ENCODE results near the gene ZGRF1. TPM values are rescaled to one million over a fixed set of nuclear protein-coding genes. Genes with fewer than 3 reads are reported as not detected.
"Not testable (repeated sequence)": the region's sequence is repeated elsewhere in the genome, so short reads cannot be mapped to it uniquely, and the experiment has no call there.

Gene ZGRF1
- total RNA-seq, 1 donor = 15.1 TPM

DNA sequence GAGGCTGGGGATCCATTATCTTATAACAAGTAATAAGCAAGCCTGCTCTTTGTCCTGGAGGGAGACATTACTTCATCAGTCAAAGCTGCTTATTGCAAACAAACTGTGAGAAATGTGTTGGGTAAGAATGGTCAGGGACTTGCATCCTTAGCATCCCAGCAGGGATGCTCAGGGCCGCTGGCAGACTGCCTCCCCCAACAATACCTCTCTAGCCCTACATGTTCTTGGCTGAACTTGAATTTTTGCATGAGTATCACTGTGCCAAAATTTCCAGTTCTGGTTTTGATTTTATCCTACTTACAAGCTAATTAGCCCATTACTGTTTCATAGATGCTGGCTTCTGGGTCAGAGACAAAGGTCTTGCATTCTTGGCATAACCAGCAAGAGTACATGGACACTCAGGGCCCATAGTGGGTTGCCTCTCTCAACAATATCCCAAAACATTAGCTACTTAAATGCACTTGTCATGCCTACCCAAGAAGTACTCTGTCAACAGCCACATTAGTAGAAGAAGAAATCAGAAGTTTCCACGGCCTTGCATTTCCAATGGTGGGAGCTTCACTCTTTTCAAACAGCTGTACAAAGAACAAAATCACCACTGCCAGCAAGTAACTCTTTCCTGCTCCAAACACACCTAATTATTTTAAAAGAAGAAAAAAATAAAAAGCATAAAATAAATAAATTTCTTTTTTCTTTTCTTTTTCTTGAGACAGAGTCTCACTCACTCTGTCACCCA, 78.9 kb downstream of the ZGRF1 start:
- DNase-seq (ENCODE audit: low read depth) = no peak
- TF ChIP-seq, protein P1, sequence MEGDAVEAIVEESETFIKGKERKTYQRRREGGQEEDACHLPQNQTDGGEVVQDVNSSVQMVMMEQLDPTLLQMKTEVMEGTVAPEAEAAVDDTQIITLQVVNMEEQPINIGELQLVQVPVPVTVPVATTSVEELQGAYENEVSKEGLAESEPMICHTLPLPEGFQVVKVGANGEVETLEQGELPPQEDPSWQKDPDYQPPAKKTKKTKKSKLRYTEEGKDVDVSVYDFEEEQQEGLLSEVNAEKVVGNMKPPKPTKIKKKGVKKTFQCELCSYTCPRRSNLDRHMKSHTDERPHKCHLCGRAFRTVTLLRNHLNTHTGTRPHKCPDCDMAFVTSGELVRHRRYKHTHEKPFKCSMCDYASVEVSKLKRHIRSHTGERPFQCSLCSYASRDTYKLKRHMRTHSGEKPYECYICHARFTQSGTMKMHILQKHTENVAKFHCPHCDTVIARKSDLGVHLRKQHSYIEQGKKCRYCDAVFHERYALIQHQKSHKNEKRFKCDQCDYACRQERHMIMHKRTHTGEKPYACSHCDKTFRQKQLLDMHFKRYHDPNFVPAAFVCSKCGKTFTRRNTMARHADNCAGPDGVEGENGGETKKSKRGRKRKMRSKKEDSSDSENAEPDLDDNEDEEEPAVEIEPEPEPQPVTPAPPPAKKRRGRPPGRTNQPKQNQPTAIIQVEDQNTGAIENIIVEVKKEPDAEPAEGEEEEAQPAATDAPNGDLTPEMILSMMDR (IDR thresholded peaks at IDR 0.05; ENCODE audit: insufficient read depth, low read depth, low read length) = no peak
- H3K4me3 ChIP-seq (ENCODE audit: low read depth, low read length) = no peak overlapping the region

DNA sequence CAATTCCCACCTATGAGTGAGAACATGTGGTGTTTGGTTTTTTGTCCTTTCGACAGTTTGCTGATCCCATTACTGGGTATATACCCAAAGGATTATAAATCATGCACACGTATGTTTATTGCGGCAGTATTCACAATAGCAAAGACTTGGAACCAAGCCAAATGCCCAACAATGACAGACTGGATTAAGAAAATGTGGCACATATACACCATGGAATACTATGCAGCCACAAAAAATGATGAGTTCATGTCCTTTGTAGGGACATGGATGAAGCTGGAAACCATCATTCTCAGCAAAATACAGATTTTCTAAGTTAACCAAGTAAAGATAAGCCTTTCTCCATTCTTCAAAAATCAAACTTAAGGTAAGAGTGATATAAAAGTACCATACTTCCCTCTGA, 82.4 kb downstream of the ZGRF1 start:
- not testable (repeated sequence) for DNase-seq (ENCODE audit: low read depth); H3K4me3 ChIP-seq (ENCODE audit: low read depth, low read length)

DNA sequence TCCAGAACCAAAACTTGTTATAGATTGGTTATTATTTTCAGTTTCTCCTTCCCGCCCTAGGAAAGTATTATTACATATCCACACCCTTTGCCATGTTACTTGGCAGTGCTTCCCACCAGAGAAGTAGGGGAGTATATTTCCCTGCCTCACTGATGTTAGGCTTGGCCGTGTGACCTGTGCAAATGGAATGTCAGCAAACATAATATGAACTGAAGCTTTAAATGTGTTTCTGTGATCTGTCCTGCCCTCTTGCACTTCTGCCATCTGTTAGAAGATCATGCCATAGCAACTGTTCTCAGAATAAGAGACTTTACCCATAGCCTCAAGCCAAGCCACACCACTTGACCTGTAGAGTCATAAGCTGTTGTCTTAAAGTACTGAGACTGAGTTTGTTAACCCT, 84.0 kb downstream of the ZGRF1 start:
- TF ChIP-seq, protein P1 (IDR thresholded peaks at IDR 0.05; ENCODE audit: insufficient read depth, low read depth, low read length) = no peak
- no peak overlapping the region for H3K4me3 ChIP-seq (ENCODE audit: low read depth, low read length)
- DNase-seq (ENCODE audit: low read depth) = peak; percentile 39

DNA sequence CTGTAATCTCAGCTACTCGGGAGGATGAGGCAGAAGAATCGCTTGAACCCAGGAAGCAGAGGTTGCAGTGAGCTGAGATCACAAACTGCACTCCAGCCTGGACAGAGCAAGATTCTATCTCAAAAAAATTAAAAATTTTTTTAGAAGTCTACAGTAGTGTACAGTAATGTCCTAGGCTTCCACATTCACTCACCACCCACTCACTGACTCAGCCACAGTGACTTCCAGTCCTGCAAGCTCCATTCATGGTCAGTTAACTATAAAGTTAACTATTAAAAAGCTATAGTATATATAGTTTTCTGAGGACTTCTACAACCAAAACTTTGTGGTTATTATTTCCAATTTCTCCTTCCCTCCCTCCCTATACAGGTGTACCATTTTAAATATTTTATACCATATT, 86.0 kb downstream of the ZGRF1 start:
- no peak for DNase-seq (ENCODE audit: low read depth)
- H3K4me3 ChIP-seq (ENCODE audit: low read depth, low read length) = no peak overlapping the region
- TF ChIP-seq, protein P1 (IDR thresholded peaks at IDR 0.05; ENCODE audit: insufficient read depth, low read depth, low read length) = no peak

DNA sequence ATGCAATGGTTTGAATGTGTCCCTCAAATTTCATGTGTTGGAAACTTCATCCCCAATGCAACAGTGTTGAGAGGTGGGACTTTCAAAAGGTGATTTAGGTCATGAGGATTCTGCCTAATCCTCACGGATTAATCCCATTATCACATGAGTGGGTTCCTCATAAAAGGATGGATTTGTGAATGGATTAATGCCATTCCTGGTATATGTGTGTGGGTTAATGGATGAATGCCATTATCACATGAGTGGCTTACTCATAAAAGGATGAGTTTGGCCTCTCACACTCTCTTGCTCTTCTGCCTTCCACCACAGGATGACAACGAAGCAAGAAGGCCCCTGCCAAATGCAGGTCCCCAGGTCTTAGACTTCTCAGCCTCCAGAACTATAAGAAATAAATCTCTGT, 90.2 kb downstream of the ZGRF1 start:
- TF ChIP-seq, protein P1 (IDR thresholded peaks at IDR 0.05; ENCODE audit: insufficient read depth, low read depth, low read length) = no peak

DNA sequence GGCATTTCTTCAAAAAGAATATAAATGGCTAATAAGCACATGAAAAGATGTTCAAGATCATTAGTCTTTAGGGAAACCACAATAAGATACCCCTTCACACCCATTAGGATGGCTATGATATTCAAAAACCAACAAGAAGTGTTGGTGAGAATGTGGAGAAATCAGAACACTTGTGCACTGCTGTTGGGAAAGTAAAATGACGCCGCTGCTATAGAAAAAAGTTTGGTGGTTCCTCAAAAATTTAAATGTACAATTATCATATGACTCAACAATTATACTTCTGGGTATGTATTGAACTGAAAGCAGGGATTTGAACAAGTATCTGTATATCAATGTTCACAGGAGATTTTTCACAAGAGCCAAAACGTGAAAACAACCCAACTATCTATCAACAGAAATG, 91.4 kb downstream of the ZGRF1 start:
- H3K4me3 ChIP-seq (ENCODE audit: low read depth, low read length) = no peak overlapping the region
- DNase-seq (ENCODE audit: low read depth) = no peak
- TF ChIP-seq, protein P1 (IDR thresholded peaks at IDR 0.05; ENCODE audit: insufficient read depth, low read depth, low read length) = no peak

More for the DNA sequence above, 90.2 kb downstream of the ZGRF1 start:
- DNase-seq (ENCODE audit: low read depth) = peak; percentile 8
- no peak overlapping the region for H3K4me3 ChIP-seq (ENCODE audit: low read depth, low read length)

DNA sequence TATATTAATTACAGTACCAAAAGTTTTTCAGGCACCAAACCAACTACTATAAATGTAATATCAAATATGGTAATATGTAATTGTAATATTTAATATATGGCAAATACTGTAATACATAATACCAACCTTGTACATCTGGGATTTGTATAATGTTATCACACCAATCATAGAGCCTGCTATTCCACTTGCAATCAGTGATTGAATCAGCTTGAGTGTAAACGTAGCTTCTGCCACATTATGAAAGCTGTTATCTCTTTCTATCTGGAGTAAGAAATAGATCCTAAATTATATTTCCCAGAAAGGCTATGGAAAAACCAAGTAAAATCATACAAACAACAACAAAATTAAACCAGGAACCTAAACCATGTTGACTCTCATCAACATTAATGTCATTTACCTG, 96.0 kb downstream of the ZGRF1 start:
- DNase-seq (ENCODE audit: low read depth) = no peak
- TF ChIP-seq, protein P1 (IDR thresholded peaks at IDR 0.05; ENCODE audit: insufficient read depth, low read depth, low read length) = no peak
- H3K4me3 ChIP-seq (ENCODE audit: low read depth, low read length) = no peak overlapping the region

All from fibroblast of villous mesenchyme (primary cell).